H9 (cell line): ENCODE results near the gene KCNK10. TPM values are rescaled to one million over a fixed set of nuclear protein-coding genes. Genes with fewer than 3 reads are reported as not detected.

Experiments used
- DNase-seq: peaks from one replicate; pipeline ENCODE4 v3.0.0-alpha.2; 2017
- H2AFZ ChIP-seq: one replicate; pipeline ENCODE4 v1.6.1; 2013; ENCODE audit warnings: mild to moderate bottlenecking, low read length, control low read depth, moderate library complexity
- H2AK5ac ChIP-seq: 2 replicates; pipeline ENCODE4 v1.6.1; 2013; ENCODE audit warnings: low read length, control low read depth, mixed read lengths; ENCODE audit not compliant: insufficient read length
- H2BK120ac ChIP-seq: one replicate; pipeline ENCODE4 v1.6.1; 2013; ENCODE audit warnings: low read depth, mild to moderate bottlenecking, low read length, control low read depth, inconsistent platforms; ENCODE audit not compliant: poor library complexity, severe bottlenecking
- H2BK12ac ChIP-seq: 2 replicates; pipeline ENCODE4 v1.6.1; 2013; ENCODE audit warnings: low read length, control low read depth, mixed read lengths, low read depth; ENCODE audit not compliant: insufficient read length
- H2BK15ac ChIP-seq: 2 replicates; pipeline ENCODE4 v1.6.1; 2013; ENCODE audit warnings: low read depth, low read length, control low read depth
- H2BK20ac ChIP-seq: one replicate; pipeline ENCODE4 v1.6.1; 2013; ENCODE audit warnings: low read depth, mild to moderate bottlenecking, low read length, control low read depth, inconsistent platforms; ENCODE audit not compliant: poor library complexity, severe bottlenecking
- H2BK5ac ChIP-seq: 2 replicates; pipeline ENCODE4 v1.6.1; 2013; ENCODE audit warnings: low read length, control low read depth, mixed read lengths; ENCODE audit not compliant: insufficient read length
- H3K14ac ChIP-seq: 2 replicates; pipeline ENCODE4 v1.6.1; 2013; ENCODE audit warnings: low read length, control low read depth; ENCODE audit not compliant: insufficient read depth
- H3K18ac ChIP-seq: 2 replicates; pipeline ENCODE4 v1.6.1; 2013; ENCODE audit warnings: low read depth, mild to moderate bottlenecking, mixed read lengths, low read length, control low read depth; ENCODE audit not compliant: insufficient read length
- H3K23ac ChIP-seq: 2 replicates; pipeline ENCODE4 v1.6.1; 2013; ENCODE audit warnings: low read length, control low read depth, mixed read lengths, low read depth; ENCODE audit not compliant: insufficient read length
- H3K23me2 ChIP-seq: 2 replicates; pipeline ENCODE4 v1.6.1; 2013; ENCODE audit warnings: low read depth, mild to moderate bottlenecking, mixed read lengths, low read length, control low read depth; ENCODE audit not compliant: insufficient read length, poor library complexity, severe bottlenecking
- H3K27ac ChIP-seq: 2 replicates; pipeline ENCODE4 v1.5.1; 2013; ENCODE audit warnings: low read length, control low read depth, mixed read lengths, low read depth; ENCODE audit not compliant: insufficient read length
- H3K27me3 ChIP-seq: 2 replicates; pipeline ENCODE4 v1.6.1; 2013; ENCODE audit warnings: low read length, control low read depth, inconsistent platforms; ENCODE audit not compliant: insufficient read depth
- H3K4ac ChIP-seq: 2 replicates; pipeline ENCODE4 v1.6.1; 2013; ENCODE audit warnings: low read depth, mild to moderate bottlenecking, control low read depth, inconsistent platforms, low read length, moderate library complexity
- H3K4me1 ChIP-seq: 2 replicates; pipeline ENCODE4 v1.6.1; 2013; ENCODE audit warnings: low read length, control low read depth, inconsistent platforms; ENCODE audit not compliant: insufficient read depth
- H3K4me2 ChIP-seq: 2 replicates; pipeline ENCODE4 v1.6.1; 2013; ENCODE audit warnings: low read length, control low read depth, mixed read lengths; ENCODE audit not compliant: insufficient read length, insufficient read depth
- H3K56ac ChIP-seq: 2 replicates; pipeline ENCODE4 v1.6.1; 2013; ENCODE audit warnings: low read depth, mild to moderate bottlenecking, mixed read lengths, low read length, control low read depth; ENCODE audit not compliant: insufficient read length
- H3K79me1 ChIP-seq: 2 replicates; pipeline ENCODE4 v1.6.1; 2013; ENCODE audit warnings: low read depth, mild to moderate bottlenecking, moderate library complexity, low read length, control low read depth, inconsistent platforms; ENCODE audit not compliant: insufficient read depth, poor library complexity, severe bottlenecking
- H3K79me2 ChIP-seq: 2 replicates; pipeline ENCODE4 v1.6.1; 2013; ENCODE audit warnings: low read length, control low read depth, inconsistent platforms; ENCODE audit not compliant: insufficient read depth
- H3K9ac ChIP-seq: 2 replicates; pipeline ENCODE4 v1.6.1; 2013; ENCODE audit warnings: low read length, control low read depth, mixed read lengths; ENCODE audit not compliant: insufficient read length; ENCODE audit errors: extremely low read depth
- H3K9me3 ChIP-seq: one replicate; pipeline ENCODE4 v1.6.1; 2013; ENCODE audit warnings: low read depth, low read length, inconsistent platforms; ENCODE audit not compliant: control insufficient read depth
- H3T11ph ChIP-seq: one replicate; pipeline ENCODE4 v1.6.1; 2013; ENCODE audit warnings: mild to moderate bottlenecking, low read length, control low read depth, inconsistent platforms
- H4K20me1 ChIP-seq: one replicate; pipeline ENCODE4 v1.6.1; 2013; ENCODE audit not compliant: control insufficient read depth, insufficient read length, insufficient read depth
- H4K5ac ChIP-seq: 2 replicates; pipeline ENCODE4 v1.6.1; 2013; ENCODE audit warnings: low read depth, mild to moderate bottlenecking, mixed read lengths, low read length, control low read depth; ENCODE audit not compliant: insufficient read length
- H4K8ac ChIP-seq: replicated peaks from 2 replicates; pipeline ENCODE4 v1.6.1; 2013; ENCODE audit warnings: low read length, control low read depth, mixed read lengths, low read depth; ENCODE audit not compliant: insufficient read length
- H4K91ac ChIP-seq: 2 replicates; pipeline ENCODE4 v1.6.1; 2013; ENCODE audit warnings: low read depth, mild to moderate bottlenecking, moderate library complexity, mixed read lengths, low read length, control low read depth; ENCODE audit not compliant: insufficient read length
- H3K27ac Mint-ChIP-seq, 3 experiments: 2 replicates in 2 of 3; 3 replicates in 1 of 3; pipeline ENCODE4 v1.8.0; 2020 to 2021; ENCODE audit warnings: mixed read lengths in 3 of 3, mild to moderate bottlenecking in 1 of 3, moderate library complexity in 1 of 3
- H3K27me3 Mint-ChIP-seq: 2 replicates; pipeline ENCODE4 v1.8.0; 2021; ENCODE audit warnings: low read depth, mild to moderate bottlenecking, moderate library complexity, mixed read lengths
- H3K36me3 Mint-ChIP-seq, 3 experiments: 2 replicates in 2 of 3; 3 replicates in 1 of 3; pipeline ENCODE4 v1.8.0; 2020 to 2021; ENCODE audit warnings: low read depth in 3 of 3, mixed read lengths in 3 of 3; ENCODE audit not compliant: insufficient read depth in 1 of 3
- H3K4me1 Mint-ChIP-seq, 2 experiments: 2 replicates each; pipeline ENCODE4 v1.8.0; 2020; ENCODE audit warnings: mixed read lengths in 2 of 2
- H3K4me3 Mint-ChIP-seq, 2 experiments: 2 replicates in 1 of 2; 3 replicates in 1 of 2; pipeline ENCODE4 v1.8.0; 2020 to 2021; ENCODE audit warnings: mild to moderate bottlenecking in 2 of 2, mixed read lengths in 2 of 2, moderate library complexity in 1 of 2
- H3K9me3 Mint-ChIP-seq, 2 experiments: 2 replicates in 1 of 2; 3 replicates in 1 of 2; pipeline ENCODE4 v1.8.0; 2020; ENCODE audit warnings: mild to moderate bottlenecking in 2 of 2, mixed read lengths in 2 of 2, moderate library complexity in 1 of 2
- CTCF ChIP-seq: fragments of 200-600 bp; sonication (generic); conservative IDR thresholded peaks from 3 replicates; pipeline ENCODE4 v1.8.0; 2021; ENCODE audit warnings: antibody characterized with exemption, mild to moderate bottlenecking
- total RNA-seq: library from RNA; stranded (reverse); gene quantifications from 2 replicates; pipeline ENCODE4 v1.2.1, GENCODE V29; 2021

The KCNK10 gene
- total RNA-seq, 1 experiment from 2014 or later: 0.33 TPM

DNA sequence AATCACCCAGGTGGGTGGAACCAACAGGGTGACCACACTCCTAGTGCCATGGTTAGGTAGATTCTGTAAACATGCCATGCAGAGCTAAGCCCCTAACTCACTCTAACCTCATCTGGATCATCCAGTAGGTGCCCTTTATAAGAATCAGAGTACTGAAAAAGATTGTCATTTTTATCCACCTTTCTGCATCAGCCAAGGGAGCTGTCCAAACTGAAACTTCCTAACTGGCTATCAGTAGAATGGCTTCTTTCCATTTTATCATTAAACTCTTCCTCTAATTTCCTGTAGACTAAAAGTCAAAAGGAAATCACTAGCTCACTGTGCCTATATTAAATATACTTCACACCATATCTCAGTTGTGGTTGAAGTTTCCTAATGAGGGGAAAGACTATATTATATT is 6.5 kb downstream of the KCNK10 start:
- no peak for TF ChIP-seq CTCF
- Mint-ChIP-seq H3K27me3 (peaks cover 7% of the 10 kb centered on the region), H3K36me3 (peaks cover 0 to 4% (median 0%) of the 10 kb centered on the region in 3 experiments; a peak in 2 of 7 replicates), H3K9me3 (peaks cover 0 to 10% of the 10 kb centered on the region in 2 experiments; a peak in 3 of 5 replicates), H3K4me3 (no peak overlapping the region), H3K4me1 (no peaks in the 10 kb centered on the region), H3K27ac (no peak overlapping the region)
- Histone ChIP-seq H2AFZ (no peak overlapping the region), H3K23me2 (no peaks in the 10 kb centered on the region), H3K23ac (no peak overlapping the region), H3K4ac (no peak overlapping the region), H4K8ac (no peak overlapping the region), H2BK12ac (no peak overlapping the region), H2BK120ac (no peak overlapping the region), H2BK5ac (no peak overlapping the region), H4K5ac (no peak overlapping the region), H3K4me1 (no peaks in the 10 kb centered on the region), H3K79me1 (no peaks in the 10 kb centered on the region), H2BK20ac (no peak overlapping the region), H3K56ac (no peak overlapping the region), H4K91ac (no peak overlapping the region), H2AK5ac (no peak overlapping the region), H3K14ac (no peak overlapping the region), H3K9me3 (no peaks in the 10 kb centered on the region), H3K4me2 (no peak overlapping the region), H3K9ac (no peak overlapping the region), H4K20me1 (no peaks in the 10 kb centered on the region), H2BK15ac (no peak overlapping the region), H3T11ph (no peak overlapping the region), H3K27ac (no peak overlapping the region), H3K18ac (no peak overlapping the region), H3K79me2 (no peaks in the 10 kb centered on the region), H3K27me3 (no peaks in the 10 kb centered on the region; the same call in 1 of the 2 replicates)
- no peak for DNase-seq
